ENCODE measurements around the gene TMEM187.

Gene TMEM187

GRCh38 chrX:154026136-154027021, 53.8 kb downstream of the TMEM187 start:
- no peaks in the 10 kb centered on the region for H3K79me1 ChIP-seq (ENCODE audit: low read length)
- H3K9ac ChIP-seq (ENCODE audit: low read length): no peak overlapping the region
- H3K14ac ChIP-seq (ENCODE audit: low read length): no peak overlapping the region
- WGBS (ENCODE audit: extremely low coverage, insufficient coverage, insufficient read length): no CpG with 5 or more reads among the region's 21 CpGs
- no peak overlapping the region for H3K4ac ChIP-seq (ENCODE audit: low read depth, low read length)
- no peak overlapping the region for H2AK5ac ChIP-seq (ENCODE audit: low read length)
- H3K4me3 ChIP-seq (ENCODE audit: low read depth, low read length): no peak overlapping the region
- H3K4me1 ChIP-seq (ENCODE audit: control insufficient read depth in 1 of 2, insufficient read depth in 2 of 2, low read length in 2 of 2): peaks cover 0 to 2% of the 10 kb centered on the region in 2 experiments
- H3K23ac ChIP-seq (ENCODE audit: low read length): no peak overlapping the region
- no peak overlapping the region for H4K12ac ChIP-seq (ENCODE audit: low read depth, low read length)
- no peaks in the 10 kb centered on the region for H3K79me2 ChIP-seq (ENCODE audit: control insufficient read depth, insufficient read depth, low read length, poor library complexity)
- H3K4me2 ChIP-seq (ENCODE audit: low read length): no peak overlapping the region
- no peak for DNase-seq
- H3K27ac ChIP-seq (ENCODE audit: low read depth, low read length): no peak overlapping the region
- H4K8ac ChIP-seq (ENCODE audit: low read depth, low read length): no peak overlapping the region
- H2BK5ac ChIP-seq (ENCODE audit: low read depth, low read length, poor library complexity): no peak overlapping the region
- no peaks in the 10 kb centered on the region for H3K9me3 ChIP-seq (ENCODE audit: insufficient read depth, low read depth, low read length)
- H3K18ac ChIP-seq (ENCODE audit: low read length): no peak overlapping the region
- H4K91ac ChIP-seq (ENCODE audit: low read depth, low read length): no peak overlapping the region
- H2BK12ac ChIP-seq (ENCODE audit: low read length): no peak overlapping the region
- no peaks in the 10 kb centered on the region for H3K27me3 ChIP-seq (ENCODE audit: insufficient read depth, low read length)
- peaks cover 27 to 33% of the 10 kb centered on the region in 2 experiments for H3K36me3 ChIP-seq (ENCODE audit: control insufficient read depth in 1 of 2, insufficient read depth in 2 of 2, low read length in 2 of 2)
- no peak overlapping the region for H2BK120ac ChIP-seq (ENCODE audit: insufficient read depth, low read length, poor library complexity)
- H2AFZ ChIP-seq (ENCODE audit: insufficient read depth, low read length, poor library complexity): no peak overlapping the region

DNA sequence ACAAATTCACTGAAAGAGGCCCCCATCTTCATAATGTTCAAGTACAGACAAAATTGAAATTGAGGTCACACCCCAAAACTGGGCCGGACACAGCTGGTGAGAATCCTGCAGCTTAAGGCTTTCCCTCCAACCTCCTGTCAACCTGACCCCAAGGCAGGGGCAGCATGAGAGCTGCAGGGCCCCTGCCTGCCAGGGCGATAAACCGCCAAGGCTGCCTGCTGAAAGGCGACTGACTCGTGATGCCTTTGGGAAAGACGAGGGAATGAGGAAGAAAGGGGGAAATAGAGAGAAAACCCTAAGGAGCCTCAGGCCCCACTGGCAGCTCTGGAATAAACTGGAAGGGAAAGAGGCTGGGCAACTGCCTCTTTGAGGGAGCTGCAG, 54.5 kb downstream of the TMEM187 start:
- H3K27ac ChIP-seq (ENCODE audit: low read depth, low read length): no peak overlapping the region
- WGBS (ENCODE audit: extremely low coverage, insufficient coverage, insufficient read length): no CpG with 5 or more reads among the region's 6 CpGs
- no peak overlapping the region for H3K9ac ChIP-seq (ENCODE audit: low read length)

GRCh38 chrX:154027986-154028385, 55.4 kb downstream of the TMEM187 start:
- Histone ChIP-seq H2BK5ac (ENCODE audit: low read depth, low read length, poor library complexity) (no peak overlapping the region), H3K79me1 (ENCODE audit: low read length) (no peaks in the 10 kb centered on the region), H2BK12ac (ENCODE audit: low read length) (no peak overlapping the region), H3K79me2 (ENCODE audit: control insufficient read depth, insufficient read depth, low read length, poor library complexity) (no peaks in the 10 kb centered on the region), H3K14ac (ENCODE audit: low read length) (no peak overlapping the region), H3K27ac (ENCODE audit: low read depth, low read length) (no peak overlapping the region), H3K36me3 (ENCODE audit: control insufficient read depth in 1 of 2, insufficient read depth in 2 of 2, low read length in 2 of 2) (peaks cover 32 to 42% of the 10 kb centered on the region in 2 experiments), H3K18ac (ENCODE audit: low read length) (no peak overlapping the region), H3K4ac (ENCODE audit: low read depth, low read length) (no peak overlapping the region), H2AFZ (ENCODE audit: insufficient read depth, low read length, poor library complexity) (no peak overlapping the region), H3K4me3 (ENCODE audit: low read depth, low read length) (no peak overlapping the region), H4K12ac (ENCODE audit: low read depth, low read length) (no peak overlapping the region), H4K91ac (ENCODE audit: low read depth, low read length) (no peak overlapping the region), H3K9ac (ENCODE audit: low read length) (no peak overlapping the region), H3K4me1 (ENCODE audit: control insufficient read depth in 1 of 2, insufficient read depth in 2 of 2, low read length in 2 of 2) (no peaks in the 10 kb centered on the region), H3K9me3 (ENCODE audit: insufficient read depth, low read depth, low read length) (no peaks in the 10 kb centered on the region), H2BK120ac (ENCODE audit: insufficient read depth, low read length, poor library complexity) (no peak overlapping the region), H3K23ac (ENCODE audit: low read length) (no peak overlapping the region), H2AK5ac (ENCODE audit: low read length) (no peak overlapping the region), H3K4me2 (ENCODE audit: low read length) (no peak overlapping the region), H3K27me3 (ENCODE audit: insufficient read depth, low read length) (no peaks in the 10 kb centered on the region), H4K8ac (ENCODE audit: low read depth, low read length) (no peak overlapping the region)
- no peak for DNase-seq
- no CpG with 5 or more reads among the region's 1 CpG for WGBS (ENCODE audit: extremely low coverage, insufficient coverage, insufficient read length)

More for the DNA sequence above, 54.5 kb downstream of the TMEM187 start:
- Histone ChIP-seq H2BK12ac (ENCODE audit: low read length) (no peak overlapping the region), H3K4me2 (ENCODE audit: low read length) (no peak overlapping the region), H3K4me1 (ENCODE audit: control insufficient read depth in 1 of 2, insufficient read depth in 2 of 2, low read length in 2 of 2) (peaks cover 0 to 2% of the 10 kb centered on the region in 2 experiments), H3K9me3 (ENCODE audit: insufficient read depth, low read depth, low read length) (no peaks in the 10 kb centered on the region), H3K79me2 (ENCODE audit: control insufficient read depth, insufficient read depth, low read length, poor library complexity) (no peaks in the 10 kb centered on the region), H2BK120ac (ENCODE audit: insufficient read depth, low read length, poor library complexity) (no peak overlapping the region), H4K91ac (ENCODE audit: low read depth, low read length) (no peak overlapping the region), H3K18ac (ENCODE audit: low read length) (no peak overlapping the region), H3K36me3 (ENCODE audit: control insufficient read depth in 1 of 2, insufficient read depth in 2 of 2, low read length in 2 of 2) (peaks cover 29 to 39% of the 10 kb centered on the region in 2 experiments), H3K4me3 (ENCODE audit: low read depth, low read length) (no peak overlapping the region), H4K12ac (ENCODE audit: low read depth, low read length) (no peak overlapping the region), H3K79me1 (ENCODE audit: low read length) (no peaks in the 10 kb centered on the region), H2AK5ac (ENCODE audit: low read length) (no peak overlapping the region), H2AFZ (ENCODE audit: insufficient read depth, low read length, poor library complexity) (no peak overlapping the region), H3K27me3 (ENCODE audit: insufficient read depth, low read length) (no peaks in the 10 kb centered on the region), H3K23ac (ENCODE audit: low read length) (no peak overlapping the region), H3K14ac (ENCODE audit: low read length) (no peak overlapping the region), H3K4ac (ENCODE audit: low read depth, low read length) (no peak overlapping the region), H2BK5ac (ENCODE audit: low read depth, low read length, poor library complexity) (no peak overlapping the region), H4K8ac (ENCODE audit: low read depth, low read length) (no peak overlapping the region)
- no peak for DNase-seq

DNA sequence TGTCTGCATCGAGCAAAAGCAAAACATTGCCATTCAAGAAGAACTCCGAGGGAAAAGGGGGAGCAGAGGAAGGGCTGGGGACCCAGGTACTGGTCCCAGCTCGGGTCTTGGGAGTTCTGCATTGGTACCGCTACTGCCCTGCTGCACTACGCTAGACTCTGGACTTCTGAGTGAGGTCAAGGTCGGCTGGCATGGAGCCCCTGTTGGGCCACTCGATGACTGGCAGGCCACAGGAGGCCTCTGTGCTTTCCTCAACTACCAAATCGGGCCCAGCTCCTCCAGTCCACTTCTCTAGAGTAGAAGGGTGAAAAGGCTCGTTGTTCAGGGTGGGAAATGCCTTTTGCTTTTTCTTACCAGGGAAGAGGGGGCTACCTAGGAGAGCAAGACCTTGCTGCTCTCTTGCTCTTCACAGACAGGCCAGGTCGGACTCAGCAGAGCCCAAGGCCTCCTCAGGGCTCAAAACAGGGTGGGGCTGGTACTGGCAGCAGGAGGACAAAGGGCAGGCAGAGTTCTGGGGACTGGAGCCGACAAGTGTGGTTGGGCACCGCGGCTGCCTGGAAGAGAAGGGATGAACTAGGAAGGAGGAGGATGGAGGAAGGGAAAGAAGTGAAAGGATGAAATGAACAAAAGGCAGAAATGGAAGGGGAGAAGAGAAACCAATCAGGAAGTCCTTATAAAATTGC, 56.1 kb downstream of the TMEM187 start:
- H3K23ac ChIP-seq (ENCODE audit: low read length): no peak overlapping the region
- H3K36me3 ChIP-seq (ENCODE audit: control insufficient read depth in 1 of 2, insufficient read depth in 2 of 2, low read length in 2 of 2): peaks cover 32 to 42% of the 10 kb centered on the region in 2 experiments
- no peak overlapping the region for H4K91ac ChIP-seq (ENCODE audit: low read depth, low read length)
- no peaks in the 10 kb centered on the region for H3K9me3 ChIP-seq (ENCODE audit: insufficient read depth, low read depth, low read length)
- DNase-seq: no peak
- H4K8ac ChIP-seq (ENCODE audit: low read depth, low read length): no peak overlapping the region
- H3K27me3 ChIP-seq (ENCODE audit: insufficient read depth, low read length): no peaks in the 10 kb centered on the region
- no peak overlapping the region for H2AFZ ChIP-seq (ENCODE audit: insufficient read depth, low read length, poor library complexity)
- no peak overlapping the region for H2BK120ac ChIP-seq (ENCODE audit: insufficient read depth, low read length, poor library complexity)
- H3K4me3 ChIP-seq (ENCODE audit: low read depth, low read length): no peak overlapping the region
- H3K27ac ChIP-seq (ENCODE audit: low read depth, low read length): no peak overlapping the region
- no peak overlapping the region for H3K18ac ChIP-seq (ENCODE audit: low read length)
- H3K4me1 ChIP-seq (ENCODE audit: control insufficient read depth in 1 of 2, insufficient read depth in 2 of 2, low read length in 2 of 2): no peaks in the 10 kb centered on the region
- no peak overlapping the region for H2AK5ac ChIP-seq (ENCODE audit: low read length)
- H2BK12ac ChIP-seq (ENCODE audit: low read length): no peak overlapping the region
- H2BK5ac ChIP-seq (ENCODE audit: low read depth, low read length, poor library complexity): no peak overlapping the region
- no peaks in the 10 kb centered on the region for H3K79me2 ChIP-seq (ENCODE audit: control insufficient read depth, insufficient read depth, low read length, poor library complexity)
- H3K4ac ChIP-seq (ENCODE audit: low read depth, low read length): no peak overlapping the region
- H4K12ac ChIP-seq (ENCODE audit: low read depth, low read length): no peak overlapping the region
- H3K14ac ChIP-seq (ENCODE audit: low read length): no peak overlapping the region
- no peak overlapping the region for H3K9ac ChIP-seq (ENCODE audit: low read length)
- no peaks in the 10 kb centered on the region for H3K79me1 ChIP-seq (ENCODE audit: low read length)
- no CpG with 5 or more reads among the region's 13 CpGs for WGBS (ENCODE audit: extremely low coverage, insufficient coverage, insufficient read length)
- no peak overlapping the region for H3K4me2 ChIP-seq (ENCODE audit: low read length)
